GM12874 (cell line): Measurements from ENCODE around the gene ATP6V1E1.

Experiments used
- TF ChIP-seq, protein P1 (sequence below): IDR thresholded peaks from 2 replicates; pipeline ENCODE4 v1.5.1; 2011; ENCODE audit warnings: low read depth, mild to moderate bottlenecking, control low read depth, low read length, moderate library complexity; ENCODE audit not compliant: insufficient read depth

Gene ATP6V1E1

GRCh38 chr22:17566776-17567175 lies 61.8 kb downstream of the ATP6V1E1 start:
- TF ChIP-seq, protein P1, sequence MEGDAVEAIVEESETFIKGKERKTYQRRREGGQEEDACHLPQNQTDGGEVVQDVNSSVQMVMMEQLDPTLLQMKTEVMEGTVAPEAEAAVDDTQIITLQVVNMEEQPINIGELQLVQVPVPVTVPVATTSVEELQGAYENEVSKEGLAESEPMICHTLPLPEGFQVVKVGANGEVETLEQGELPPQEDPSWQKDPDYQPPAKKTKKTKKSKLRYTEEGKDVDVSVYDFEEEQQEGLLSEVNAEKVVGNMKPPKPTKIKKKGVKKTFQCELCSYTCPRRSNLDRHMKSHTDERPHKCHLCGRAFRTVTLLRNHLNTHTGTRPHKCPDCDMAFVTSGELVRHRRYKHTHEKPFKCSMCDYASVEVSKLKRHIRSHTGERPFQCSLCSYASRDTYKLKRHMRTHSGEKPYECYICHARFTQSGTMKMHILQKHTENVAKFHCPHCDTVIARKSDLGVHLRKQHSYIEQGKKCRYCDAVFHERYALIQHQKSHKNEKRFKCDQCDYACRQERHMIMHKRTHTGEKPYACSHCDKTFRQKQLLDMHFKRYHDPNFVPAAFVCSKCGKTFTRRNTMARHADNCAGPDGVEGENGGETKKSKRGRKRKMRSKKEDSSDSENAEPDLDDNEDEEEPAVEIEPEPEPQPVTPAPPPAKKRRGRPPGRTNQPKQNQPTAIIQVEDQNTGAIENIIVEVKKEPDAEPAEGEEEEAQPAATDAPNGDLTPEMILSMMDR = no peak

DNA sequence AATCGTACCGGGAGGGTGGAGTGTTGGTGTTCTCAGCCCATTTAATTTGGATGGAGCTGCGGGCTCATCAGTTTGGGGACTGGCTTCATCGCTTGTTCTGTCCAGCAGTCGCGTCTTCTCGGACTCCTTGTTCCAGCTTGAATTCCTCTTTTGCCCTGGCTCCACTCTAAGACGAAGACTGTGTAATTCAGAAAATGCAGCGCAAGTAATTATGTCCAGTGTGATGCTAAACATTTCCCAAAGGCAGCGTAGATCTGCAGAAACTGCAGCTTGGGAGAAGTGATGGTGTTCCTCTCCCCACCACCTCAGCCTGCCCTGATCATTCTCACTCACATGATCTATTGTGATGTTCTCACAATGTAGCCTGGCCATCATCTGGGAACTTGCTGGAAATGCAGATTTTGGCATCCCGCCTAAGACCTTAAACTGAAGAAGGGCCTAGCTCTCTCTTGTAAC lies 64.6 kb downstream of the ATP6V1E1 start:
- TF ChIP-seq, protein P1 = no peak

- TF ChIP-seq, protein P1 = no peak
Observed at GRCh38 chr22:17562906-17563870, 65.4 kb downstream of the ATP6V1E1 start, which contains the start of gene SLC25A18. SLC25A18 (plus strand) TSS chr22:17563498; CDS start chr22:17579945, 16,447 bp downstream.

- TF ChIP-seq, protein P1 = no peak
Observed at GRCh38 chr22:17559188-17559587, 69.4 kb downstream of the ATP6V1E1 start.

DNA sequence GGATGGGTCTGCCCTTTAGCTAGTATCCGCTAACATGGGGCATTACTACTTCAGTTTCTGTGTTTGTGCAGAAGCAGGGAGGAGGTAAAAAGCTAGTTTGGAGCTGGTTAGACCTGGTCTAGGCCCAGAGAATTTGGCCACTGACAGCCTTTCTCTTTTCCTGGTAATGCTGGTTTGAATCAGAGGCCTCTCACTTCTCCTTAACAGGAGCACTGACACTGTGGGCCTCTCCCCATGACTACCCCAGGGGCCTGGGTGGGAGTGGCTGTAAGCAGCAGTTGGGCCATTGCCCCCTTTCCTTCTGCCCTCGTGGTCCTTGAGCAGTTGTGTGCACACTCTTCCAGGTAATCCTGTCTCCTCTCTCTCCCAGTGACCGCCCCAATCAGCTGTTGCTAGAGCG lies 73.7 kb downstream of the ATP6V1E1 start:
- TF ChIP-seq, protein P1 = no peak

DNA sequence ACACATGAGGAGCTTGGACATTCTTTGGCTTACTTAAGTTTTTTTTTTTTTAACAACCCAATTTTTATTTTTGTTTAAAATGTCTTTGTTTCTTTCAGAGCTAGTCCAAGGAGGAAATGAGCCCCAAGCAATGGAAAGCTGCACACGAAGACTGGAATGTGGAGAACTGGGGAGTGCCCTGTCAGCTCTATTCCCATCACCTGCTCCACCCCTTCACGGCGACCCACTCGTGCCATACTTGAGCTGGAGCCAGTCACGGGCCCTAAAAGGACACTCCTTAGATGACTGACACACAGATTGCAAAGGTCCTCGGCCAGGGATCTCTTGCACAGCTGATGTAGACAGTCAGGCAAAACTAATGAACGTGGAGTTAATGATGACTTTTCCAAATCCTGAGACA lies 75.8 kb downstream of the ATP6V1E1 start:
- TF ChIP-seq, protein P1 = no peak

- TF ChIP-seq, protein P1 = no peak
Observed at GRCh38 chr22:17549655-17550054, 78.9 kb downstream of the ATP6V1E1 start.
